H1 (cell line): ENCODE measurements around the gene CBL. TPM values are rescaled to one million over a fixed set of nuclear protein-coding genes. Genes with fewer than 3 reads are reported as not detected.

ENCODE experiments used
- polyA plus RNA-seq, 7 experiments: library from polyadenylated mRNA; depleted of rRNA in 3 of 7; stranded (reverse) in 5 of 7; unstranded in 2 of 7; fragments of >200 nt in 5 of 7; fragments of 200-250 nt in 2 of 7; gene quantifications; 1 replicate in 5 of 7; 2 replicates in 1 of 7; 4 replicates in 1 of 7; pipeline versions ENCODE4 v1.2.1 to v1.2.3, GENCODE V29; 2011 to 2013; ENCODE audit warnings: missing spikeins in 2 of 7, mixed read lengths in 2 of 7
- total RNA-seq: library from RNA; stranded (reverse); fragmentation: NEBNext Ultra II Directional; extraction: Animal tissue kit (Norgen Biotek cat#: 25700); gene quantifications from 2 replicates; pipeline ENCODE4 v1.2.1, GENCODE V29; 2021
- TF ChIP-seq, protein P1 (sequence below): fragments of 300-600 bp; sonication (generic); IDR thresholded peaks from 2 replicates; pipeline ENCODE4 v1.7.1; 2012; ENCODE audit warnings: low read length, moderate library complexity, mild to moderate bottlenecking, inconsistent platforms; ENCODE audit not compliant: insufficient replicate concordance

CBL gene
- total and polyA plus RNA-seq, 2 of the 8 experiments (the other 6 are each of a cell fraction or from before 2014, with no cell fraction given): 23.1 to 57.8 TPM

DNA sequence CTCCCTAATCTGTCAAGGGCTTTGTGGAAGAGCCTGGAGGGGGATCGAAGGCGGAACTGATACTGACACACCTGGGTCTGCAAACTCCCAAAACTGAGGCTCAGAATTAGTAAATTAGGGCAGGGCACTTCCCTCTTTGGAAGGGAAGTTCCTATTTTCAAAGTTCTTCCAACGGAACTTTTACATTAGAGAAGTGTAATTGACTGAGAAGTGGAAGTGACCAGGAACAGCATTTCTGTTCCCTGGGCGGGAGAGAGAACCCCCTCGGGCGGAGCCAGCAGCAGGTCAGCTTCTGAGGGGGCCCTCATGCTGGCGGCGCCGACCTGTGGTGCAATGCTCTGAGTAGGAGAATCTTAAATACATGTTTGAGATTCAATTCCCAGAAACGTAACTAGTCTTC, 1.1 kb upstream of the CBL start (continued):
- TF ChIP-seq, protein P1, sequence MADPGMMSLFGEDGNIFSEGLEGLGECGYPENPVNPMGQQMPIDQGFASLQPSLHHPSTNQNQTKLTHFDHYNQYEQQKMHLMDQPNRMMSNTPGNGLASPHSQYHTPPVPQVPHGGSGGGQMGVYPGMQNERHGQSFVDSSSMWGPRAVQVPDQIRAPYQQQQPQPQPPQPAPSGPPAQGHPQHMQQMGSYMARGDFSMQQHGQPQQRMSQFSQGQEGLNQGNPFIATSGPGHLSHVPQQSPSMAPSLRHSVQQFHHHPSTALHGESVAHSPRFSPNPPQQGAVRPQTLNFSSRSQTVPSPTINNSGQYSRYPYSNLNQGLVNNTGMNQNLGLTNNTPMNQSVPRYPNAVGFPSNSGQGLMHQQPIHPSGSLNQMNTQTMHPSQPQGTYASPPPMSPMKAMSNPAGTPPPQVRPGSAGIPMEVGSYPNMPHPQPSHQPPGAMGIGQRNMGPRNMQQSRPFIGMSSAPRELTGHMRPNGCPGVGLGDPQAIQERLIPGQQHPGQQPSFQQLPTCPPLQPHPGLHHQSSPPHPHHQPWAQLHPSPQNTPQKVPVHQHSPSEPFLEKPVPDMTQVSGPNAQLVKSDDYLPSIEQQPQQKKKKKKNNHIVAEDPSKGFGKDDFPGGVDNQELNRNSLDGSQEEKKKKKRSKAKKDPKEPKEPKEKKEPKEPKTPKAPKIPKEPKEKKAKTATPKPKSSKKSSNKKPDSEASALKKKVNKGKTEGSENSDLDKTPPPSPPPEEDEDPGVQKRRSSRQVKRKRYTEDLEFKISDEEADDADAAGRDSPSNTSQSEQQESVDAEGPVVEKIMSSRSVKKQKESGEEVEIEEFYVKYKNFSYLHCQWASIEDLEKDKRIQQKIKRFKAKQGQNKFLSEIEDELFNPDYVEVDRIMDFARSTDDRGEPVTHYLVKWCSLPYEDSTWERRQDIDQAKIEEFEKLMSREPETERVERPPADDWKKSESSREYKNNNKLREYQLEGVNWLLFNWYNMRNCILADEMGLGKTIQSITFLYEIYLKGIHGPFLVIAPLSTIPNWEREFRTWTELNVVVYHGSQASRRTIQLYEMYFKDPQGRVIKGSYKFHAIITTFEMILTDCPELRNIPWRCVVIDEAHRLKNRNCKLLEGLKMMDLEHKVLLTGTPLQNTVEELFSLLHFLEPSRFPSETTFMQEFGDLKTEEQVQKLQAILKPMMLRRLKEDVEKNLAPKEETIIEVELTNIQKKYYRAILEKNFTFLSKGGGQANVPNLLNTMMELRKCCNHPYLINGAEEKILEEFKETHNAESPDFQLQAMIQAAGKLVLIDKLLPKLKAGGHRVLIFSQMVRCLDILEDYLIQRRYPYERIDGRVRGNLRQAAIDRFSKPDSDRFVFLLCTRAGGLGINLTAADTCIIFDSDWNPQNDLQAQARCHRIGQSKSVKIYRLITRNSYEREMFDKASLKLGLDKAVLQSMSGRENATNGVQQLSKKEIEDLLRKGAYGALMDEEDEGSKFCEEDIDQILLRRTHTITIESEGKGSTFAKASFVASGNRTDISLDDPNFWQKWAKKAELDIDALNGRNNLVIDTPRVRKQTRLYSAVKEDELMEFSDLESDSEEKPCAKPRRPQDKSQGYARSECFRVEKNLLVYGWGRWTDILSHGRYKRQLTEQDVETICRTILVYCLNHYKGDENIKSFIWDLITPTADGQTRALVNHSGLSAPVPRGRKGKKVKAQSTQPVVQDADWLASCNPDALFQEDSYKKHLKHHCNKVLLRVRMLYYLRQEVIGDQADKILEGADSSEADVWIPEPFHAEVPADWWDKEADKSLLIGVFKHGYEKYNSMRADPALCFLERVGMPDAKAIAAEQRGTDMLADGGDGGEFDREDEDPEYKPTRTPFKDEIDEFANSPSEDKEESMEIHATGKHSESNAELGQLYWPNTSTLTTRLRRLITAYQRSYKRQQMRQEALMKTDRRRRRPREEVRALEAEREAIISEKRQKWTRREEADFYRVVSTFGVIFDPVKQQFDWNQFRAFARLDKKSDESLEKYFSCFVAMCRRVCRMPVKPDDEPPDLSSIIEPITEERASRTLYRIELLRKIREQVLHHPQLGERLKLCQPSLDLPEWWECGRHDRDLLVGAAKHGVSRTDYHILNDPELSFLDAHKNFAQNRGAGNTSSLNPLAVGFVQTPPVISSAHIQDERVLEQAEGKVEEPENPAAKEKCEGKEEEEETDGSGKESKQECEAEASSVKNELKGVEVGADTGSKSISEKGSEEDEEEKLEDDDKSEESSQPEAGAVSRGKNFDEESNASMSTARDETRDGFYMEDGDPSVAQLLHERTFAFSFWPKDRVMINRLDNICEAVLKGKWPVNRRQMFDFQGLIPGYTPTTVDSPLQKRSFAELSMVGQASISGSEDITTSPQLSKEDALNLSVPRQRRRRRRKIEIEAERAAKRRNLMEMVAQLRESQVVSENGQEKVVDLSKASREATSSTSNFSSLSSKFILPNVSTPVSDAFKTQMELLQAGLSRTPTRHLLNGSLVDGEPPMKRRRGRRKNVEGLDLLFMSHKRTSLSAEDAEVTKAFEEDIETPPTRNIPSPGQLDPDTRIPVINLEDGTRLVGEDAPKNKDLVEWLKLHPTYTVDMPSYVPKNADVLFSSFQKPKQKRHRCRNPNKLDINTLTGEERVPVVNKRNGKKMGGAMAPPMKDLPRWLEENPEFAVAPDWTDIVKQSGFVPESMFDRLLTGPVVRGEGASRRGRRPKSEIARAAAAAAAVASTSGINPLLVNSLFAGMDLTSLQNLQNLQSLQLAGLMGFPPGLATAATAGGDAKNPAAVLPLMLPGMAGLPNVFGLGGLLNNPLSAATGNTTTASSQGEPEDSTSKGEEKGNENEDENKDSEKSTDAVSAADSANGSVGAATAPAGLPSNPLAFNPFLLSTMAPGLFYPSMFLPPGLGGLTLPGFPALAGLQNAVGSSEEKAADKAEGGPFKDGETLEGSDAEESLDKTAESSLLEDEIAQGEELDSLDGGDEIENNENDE: no peak
